GM19372 (cell line): ENCODE data around the gene TSPAN6.

Source experiments
- ATAC-seq: cut with Tn5 transposase; IDR thresholded peaks from one replicate; pipeline ENCODE4 v1.9.1; 2021; ENCODE audit warnings: mild to moderate bottlenecking, low read depth, moderate library complexity; ENCODE audit not compliant: unreplicated experiment

TSPAN6 gene

DNA sequence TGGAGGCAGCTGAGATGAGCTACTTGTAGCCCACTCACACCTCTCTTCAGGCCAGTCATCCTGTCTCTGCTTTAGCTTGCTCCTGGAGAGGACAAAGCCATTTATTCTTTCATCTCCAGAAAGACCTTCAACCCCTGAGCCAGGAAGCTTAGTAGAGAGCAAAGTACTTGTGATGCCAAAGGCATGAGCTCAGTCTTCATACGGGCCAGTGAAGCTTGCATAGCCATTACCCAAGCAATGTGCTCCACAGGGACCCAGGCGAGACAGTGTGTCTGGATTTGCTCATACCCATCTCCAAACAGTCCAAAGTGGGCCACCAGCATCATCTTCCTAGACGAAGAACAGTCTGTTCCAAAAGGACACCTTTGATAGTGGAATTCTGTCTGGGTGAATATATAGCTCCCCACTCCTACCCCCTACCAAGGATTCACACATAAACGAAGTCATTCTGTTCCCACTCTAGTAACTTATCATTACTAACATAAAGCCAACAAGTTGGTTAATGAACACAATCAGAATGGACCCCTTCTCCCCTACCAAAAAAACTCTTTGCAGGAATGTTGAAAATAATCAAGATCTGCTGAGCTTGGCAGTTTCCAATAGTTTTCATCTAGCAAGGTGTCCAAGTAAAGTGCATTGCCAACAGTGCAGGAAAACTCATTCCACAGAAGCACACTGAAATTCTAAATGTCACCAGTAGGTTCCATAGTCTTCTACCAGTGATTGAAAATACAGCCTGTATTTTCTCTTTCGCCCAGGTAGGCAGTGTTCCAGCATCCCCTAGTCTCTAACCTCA, 45.2 kb downstream of the TSPAN6 start:
- no peak for ATAC-seq

DNA sequence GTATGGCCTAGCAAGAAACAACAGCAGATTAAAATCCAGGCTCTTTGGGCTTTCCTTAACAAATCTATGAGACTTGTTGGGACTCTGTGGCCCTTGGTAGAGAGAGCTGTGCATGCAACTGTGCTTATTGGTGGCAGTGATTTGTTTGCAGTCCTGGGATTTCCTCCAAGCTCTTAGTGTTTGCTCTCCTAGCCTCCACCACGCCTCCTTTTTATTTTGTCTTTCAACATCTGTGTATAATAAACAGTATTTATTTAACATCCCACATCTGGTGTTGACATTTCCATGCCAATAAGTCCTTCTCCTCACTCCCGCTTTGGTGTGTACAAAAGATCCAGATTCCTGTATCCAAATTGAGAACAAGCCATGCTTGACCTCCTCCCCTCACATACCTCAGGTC, 48.7 kb downstream of the TSPAN6 start:
- ATAC-seq = no peak

DNA sequence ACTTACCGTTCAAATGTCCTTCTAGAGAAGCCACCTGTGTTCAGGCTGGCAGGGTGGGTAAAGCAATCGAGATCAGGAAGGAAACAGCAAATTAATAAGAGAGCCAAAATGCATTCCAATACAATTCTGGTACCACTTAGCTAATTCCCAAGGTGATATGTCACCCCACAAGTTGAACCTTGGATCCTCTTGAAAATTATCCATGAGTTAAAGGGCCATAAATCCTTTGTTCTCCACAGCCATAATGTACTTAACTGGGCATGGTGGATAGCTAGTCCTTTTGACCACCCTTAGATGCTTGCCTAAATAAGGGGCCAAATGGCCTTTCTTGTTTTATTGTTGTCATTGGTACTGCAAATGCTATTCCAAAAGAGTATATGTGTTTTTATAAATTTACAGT, 49.9 kb downstream of the TSPAN6 start:
- ATAC-seq = no peak

DNA sequence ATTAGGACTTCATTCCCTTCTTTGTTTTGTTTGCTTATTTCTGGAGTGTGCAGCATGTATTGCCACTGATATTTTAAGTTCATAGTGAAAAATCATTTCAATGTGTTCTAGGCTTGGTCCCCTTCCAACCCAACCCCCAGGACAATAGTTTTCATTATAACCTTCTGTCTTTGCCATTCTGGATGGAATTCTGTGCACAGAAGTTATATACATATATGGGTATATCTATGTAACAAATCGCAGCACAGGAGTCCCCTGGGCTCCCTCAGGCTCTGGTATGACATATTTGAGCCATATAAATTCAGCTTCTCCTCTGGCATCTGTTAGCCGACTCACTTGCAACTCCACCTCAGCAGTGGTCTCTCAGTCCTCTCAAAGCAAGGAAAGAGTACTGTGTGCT, 52.0 kb downstream of the TSPAN6 start, which contains the start of gene TNMD:
Gene TNMD (plus strand): TSS at position 326 of the 400 bp plus-strand sequence. CDS start 83 bp downstream, outside the sequence.
- no peak for ATAC-seq
